T-cell (primary cell): ENCODE results near the gene HSPA4. TPM values are rescaled to one million over a fixed set of nuclear protein-coding genes. Genes with fewer than 3 reads are reported as not detected.

Experiments
- ATAC-seq, 4 experiments: fragments of 200-7000 bp in 3 of 4; fragments of 150-1000 bp in 1 of 4; cut with Tn5 transposase; replicated peaks in 1 of 4; 1 replicate in 3 of 4; 2 replicates in 1 of 4; pipeline ENCODE4 v1.10.0; 2021; ENCODE audit warnings: moderate library complexity in 3 of 4, mild to moderate bottlenecking in 2 of 4, moderate number of reproducible peaks in 1 of 4
- CTCF ChIA-PET, 2 donors: fragments of 300-600 bp; sonication (Branson Sonifier 250); formaldehyde crosslinking; loops; one replicate each; lab custom pipeline; 2022; ENCODE audit warnings: antibody characterized with exemption in 2 of 2; lab: Charles Lee
- POLR2A ChIA-PET, 2 donors: fragments of 300-600 bp; sonication (Branson Sonifier 250); formaldehyde crosslinking; loops; one replicate each; lab custom pipeline; 2022; ENCODE audit warnings: antibody characterized with exemption in 2 of 2; lab: Charles Lee
- DNase-seq, 35 experiments: peaks; one replicate each; pipeline versions ENCODE4 v3.0.0 to v3.0.0-alpha.2; 2013 to 2023
- H3K27ac ChIP-seq: one replicate; pipeline ENCODE4 v1.5.1; 2013; ENCODE audit warnings: low read length
- H3K27me3 ChIP-seq, 2 experiments: replicated peaks in 1 of 2; 1 replicate in 1 of 2; 2 replicates in 1 of 2; pipeline versions ENCODE4 v1.6.1 to v1.7.0; 2013; ENCODE audit warnings: low read length in 1 of 2, mixed read lengths in 1 of 2; ENCODE audit not compliant: control insufficient read depth in 2 of 2, insufficient read depth in 2 of 2; ENCODE audit errors: extremely low read depth in 1 of 2
- H3K36me3 ChIP-seq, 2 donors: 1 replicate in 1 of 2; 2 replicates in 1 of 2; pipeline versions ENCODE4 v1.6.1 to v1.7.0; 2013; ENCODE audit warnings: low read length in 1 of 2; ENCODE audit not compliant: control insufficient read depth in 2 of 2, insufficient read depth in 1 of 2; ENCODE audit errors: extremely low read depth in 1 of 2
- H3K4me1 ChIP-seq, 2 experiments: 1 replicate in 1 of 2; 2 replicates in 1 of 2; pipeline versions ENCODE4 v1.6.1 to v1.7.0; 2013; ENCODE audit warnings: low read length in 2 of 2, mixed read lengths in 1 of 2; ENCODE audit not compliant: insufficient read depth in 2 of 2, control insufficient read depth in 1 of 2; ENCODE audit errors: extremely low read depth in 1 of 2
- H3K4me3 ChIP-seq, 2 donors: 1 replicate in 1 of 2; 2 replicates in 1 of 2; pipeline versions ENCODE4 v1.5.1 to v1.7.0; 2013; ENCODE audit warnings: mild to moderate bottlenecking in 2 of 2, low read length in 1 of 2, moderate library complexity in 1 of 2; ENCODE audit not compliant: control insufficient read depth in 1 of 2; ENCODE audit errors: extremely low read depth in 1 of 2
- H3K9me3 ChIP-seq: 2 replicates; pipeline ENCODE4 v1.7.0; 2013
- H3K27ac Mint-ChIP-seq, 2 donors: one replicate each; pipeline ENCODE4 v1.8.0; 2020 to 2021; ENCODE audit warnings: mild to moderate bottlenecking in 2 of 2, mixed read lengths in 2 of 2
- H3K27me3 Mint-ChIP-seq, 2 donors: one replicate each; pipeline ENCODE4 v1.8.0; 2021 to 2022; ENCODE audit warnings: mixed read lengths in 2 of 2
- H3K36me3 Mint-ChIP-seq: one replicate; pipeline ENCODE4 v1.8.0; 2021; ENCODE audit warnings: mixed read lengths
- H3K4me1 Mint-ChIP-seq, 3 donors: one replicate each; pipeline ENCODE4 v1.8.0; 2020 to 2022; ENCODE audit warnings: mixed read lengths in 3 of 3, mild to moderate bottlenecking in 1 of 3
- H3K4me3 Mint-ChIP-seq, 3 donors: one replicate each; pipeline ENCODE4 v1.8.0; 2020 to 2022; ENCODE audit warnings: mild to moderate bottlenecking in 3 of 3, mixed read lengths in 3 of 3, moderate library complexity in 3 of 3
- H3K9me3 Mint-ChIP-seq, 3 donors: one replicate each; pipeline ENCODE4 v1.8.0; 2020 to 2022; ENCODE audit warnings: mixed read lengths in 3 of 3
- WGBS: methylation state at CpG from one replicate; pipeline ENCODE4 v1.1.5; 2013; ENCODE audit warnings: missing lambda C conversion rate; ENCODE audit not compliant: insufficient coverage; 5-methylcytosine and 5-hydroxymethylcytosine counted together
- total RNA-seq, 35 experiments: library from RNA in 6 of 35; stranded (reverse) in 6 of 35; fragments of 120-200 nt in 1 of 35; gene quantifications; one replicate each; pipeline versions ENCODE4 v1.2.1 to v1.2.4 and lab custom pipeline; 2013 to 2026

The HSPA4 gene
- total RNA-seq, 5 donors from 2014 or later (not counting 1 experiment from before 2014, with no cell fraction given), result 47.0 to 55.3 (median 48.1) TPM

DNA sequence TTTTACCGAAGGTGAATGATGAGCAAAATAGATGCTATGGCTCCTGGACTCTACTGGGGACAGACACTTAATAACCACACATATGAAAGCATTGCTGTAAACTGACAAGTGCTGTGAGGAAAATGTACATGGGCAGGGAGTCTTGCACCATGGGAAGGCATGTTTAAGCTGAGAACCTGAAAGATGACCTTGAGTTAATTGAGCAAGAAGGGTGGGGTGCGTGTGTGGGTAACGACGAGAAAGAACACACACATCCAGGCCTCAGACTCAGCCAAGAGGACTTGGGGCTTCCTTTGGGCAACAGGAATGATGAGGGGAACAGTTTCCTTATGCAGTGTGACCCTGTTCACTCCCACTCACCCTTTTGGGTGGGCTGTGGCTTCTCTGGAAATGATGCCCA lies 73.1 kb downstream of the HSPA4 start:
- Histone ChIP-seq H3K36me3 (no peaks in the 10 kb centered on the region), H3K4me1 (no peaks in the 10 kb centered on the region), H3K27me3 (peaks cover 0 to 11% of the 10 kb centered on the region in 2 experiments), H3K27ac (no peak overlapping the region), H3K4me3 (no peak overlapping the region), H3K9me3 (no peaks in the 10 kb centered on the region)
- ChIA-PET CTCF (no interaction called here), POLR2A (no interaction called here)
- ATAC-seq (no peak), DNase-seq (no peak)
- Mint-ChIP-seq H3K9me3 (no peaks in the 10 kb centered on the region), H3K36me3 (no peaks in the 10 kb centered on the region), H3K4me1 (peaks cover 0 to 8% (median 0%) of the 10 kb centered on the region in 3 donors), H3K4me3 (no peak overlapping the region), H3K27me3 (peaks cover 4 to 6% of the 10 kb centered on the region in 2 donors), H3K27ac (no peak overlapping the region)
- no CpG with 5 or more reads among the region's 4 CpGs for WGBS

DNA sequence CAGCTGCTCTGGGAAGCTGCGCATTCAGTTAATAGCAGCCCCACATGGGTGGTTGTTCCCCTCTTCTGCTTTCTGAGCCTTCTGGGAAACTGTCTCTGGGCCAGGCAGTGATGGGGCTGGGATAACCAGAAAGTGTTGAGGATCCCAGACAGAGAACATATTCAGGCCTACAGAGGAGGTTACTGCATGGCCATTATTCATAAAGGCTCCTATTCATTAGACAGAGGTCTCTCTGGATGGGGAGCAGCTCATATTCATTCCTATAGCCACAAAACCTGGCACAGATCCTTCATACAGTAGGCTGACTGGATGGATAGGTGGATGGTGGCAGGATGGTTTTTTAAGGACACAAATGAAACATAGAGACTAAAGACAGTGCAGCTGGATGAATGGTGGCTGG lies 76.3 kb downstream of the HSPA4 start:
- no peaks in the 10 kb centered on the region for H3K4me1 ChIP-seq
- Mint-ChIP-seq H3K4me3 (no peak overlapping the region), H3K36me3 (no peaks in the 10 kb centered on the region), H3K9me3 (no peaks in the 10 kb centered on the region), H3K27me3 (peaks cover 4 to 6% of the 10 kb centered on the region in 2 donors), H3K4me1 (peaks cover 0 to 2% (median 0%) of the 10 kb centered on the region in 3 donors), H3K27ac (no peak overlapping the region)
- no peaks in the 10 kb centered on the region for H3K36me3 ChIP-seq
- H3K27me3 ChIP-seq, result peaks cover 0 to 8% of the 10 kb centered on the region in 2 experiments
- DNase-seq (no peak), ATAC-seq (no peak)
- H3K4me3 ChIP-seq, result no peak overlapping the region
- WGBS, result 100% methylated on average over 1 of the region's 1 CpG
- POLR2A ChIA-PET, result no interaction called here
- H3K27ac ChIP-seq, result no peak overlapping the region
- CTCF ChIA-PET, result interaction anchor here in 1 of 2 donors (0.6 to 0.9 kb wide), 2 partner anchors 17 to 159 kb away, joined by 3 read pairs; no protein-coding TSS in a partner anchor
- H3K9me3 ChIP-seq, result no peaks in the 10 kb centered on the region

DNA sequence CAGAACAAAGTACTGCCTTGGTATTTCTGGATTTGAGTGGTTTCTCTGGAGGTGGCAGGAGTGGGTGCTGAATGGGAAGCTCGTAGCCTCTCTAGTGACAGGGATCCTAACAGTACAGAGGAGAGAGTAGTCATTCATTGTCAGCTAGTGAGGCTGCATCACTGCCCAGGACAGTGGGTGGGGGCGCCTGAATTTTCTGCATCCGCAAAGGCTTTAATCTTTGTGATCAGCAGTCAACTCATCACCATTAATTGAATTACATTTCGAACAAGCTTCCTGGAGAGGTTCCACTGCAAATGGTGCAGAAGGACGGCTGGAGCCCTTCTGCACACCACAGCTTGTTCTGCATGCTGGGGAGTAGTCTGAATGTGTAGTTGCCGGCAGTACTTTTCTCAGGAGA lies 77.5 kb downstream of the HSPA4 start:
- ATAC-seq, result no peak
- Histone ChIP-seq H3K27ac (no peak overlapping the region), H3K27me3 (peaks cover 0 to 8% of the 10 kb centered on the region in 2 experiments), H3K4me3 (no peak overlapping the region), H3K4me1 (no peaks in the 10 kb centered on the region), H3K36me3 (no peaks in the 10 kb centered on the region), H3K9me3 (no peaks in the 10 kb centered on the region)
- ChIA-PET POLR2A (no interaction called here), CTCF (no interaction called here)
- no peaks in the 10 kb centered on the region for H3K36me3 Mint-ChIP-seq
- no CpG with 5 or more reads among the region's 6 CpGs for WGBS
- no peak overlapping the region for H3K4me3 Mint-ChIP-seq
- no peak for DNase-seq
- no peaks in the 10 kb centered on the region for H3K9me3 Mint-ChIP-seq
- peaks cover 0 to 2% (median 0%) of the 10 kb centered on the region in 3 donors for H3K4me1 Mint-ChIP-seq
- no peak overlapping the region for H3K27ac Mint-ChIP-seq
- H3K27me3 Mint-ChIP-seq, result peaks cover 4 to 6% of the 10 kb centered on the region in 2 donors

DNA sequence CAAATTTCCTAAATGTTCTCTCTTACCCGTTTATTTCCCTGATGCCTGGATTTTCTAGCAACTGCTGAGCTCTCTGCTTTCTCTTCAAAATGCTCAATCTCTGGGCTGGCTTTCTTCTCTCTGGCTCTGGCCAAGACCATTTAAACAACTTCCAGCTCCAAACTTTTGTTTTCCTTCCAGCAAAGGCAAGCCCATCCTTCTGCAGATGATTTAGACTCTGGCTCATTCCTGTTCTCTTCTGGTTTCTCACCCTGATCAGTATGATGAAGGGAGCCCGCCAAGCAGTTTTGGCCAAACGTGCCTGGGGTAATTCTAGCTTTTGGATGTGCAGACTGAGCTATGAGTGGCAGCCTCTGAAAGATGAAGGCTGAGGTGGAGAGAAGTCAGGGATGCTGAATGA lies 78.1 kb downstream of the HSPA4 start:
- 75% methylated on average over 3 of the region's 3 CpGs for WGBS
- no peak for ATAC-seq
- Mint-ChIP-seq H3K27me3 (peaks cover 4 to 6% of the 10 kb centered on the region in 2 donors), H3K36me3 (no peaks in the 10 kb centered on the region), H3K4me1 (peaks cover 0 to 2% (median 0%) of the 10 kb centered on the region in 3 donors), H3K4me3 (no peak overlapping the region), H3K27ac (no peak overlapping the region), H3K9me3 (peaks cover 0 to 3% (median 0%) of the 10 kb centered on the region in 3 donors)
- POLR2A ChIA-PET, result no interaction called here
- Histone ChIP-seq H3K27me3 (peaks cover 0 to 8% of the 10 kb centered on the region in 2 experiments), H3K27ac (no peak overlapping the region), H3K36me3 (no peaks in the 10 kb centered on the region), H3K9me3 (no peaks in the 10 kb centered on the region), H3K4me1 (no peaks in the 10 kb centered on the region), H3K4me3 (no peak overlapping the region)
- DNase-seq, result no peak
- CTCF ChIA-PET, result no interaction called here

DNA sequence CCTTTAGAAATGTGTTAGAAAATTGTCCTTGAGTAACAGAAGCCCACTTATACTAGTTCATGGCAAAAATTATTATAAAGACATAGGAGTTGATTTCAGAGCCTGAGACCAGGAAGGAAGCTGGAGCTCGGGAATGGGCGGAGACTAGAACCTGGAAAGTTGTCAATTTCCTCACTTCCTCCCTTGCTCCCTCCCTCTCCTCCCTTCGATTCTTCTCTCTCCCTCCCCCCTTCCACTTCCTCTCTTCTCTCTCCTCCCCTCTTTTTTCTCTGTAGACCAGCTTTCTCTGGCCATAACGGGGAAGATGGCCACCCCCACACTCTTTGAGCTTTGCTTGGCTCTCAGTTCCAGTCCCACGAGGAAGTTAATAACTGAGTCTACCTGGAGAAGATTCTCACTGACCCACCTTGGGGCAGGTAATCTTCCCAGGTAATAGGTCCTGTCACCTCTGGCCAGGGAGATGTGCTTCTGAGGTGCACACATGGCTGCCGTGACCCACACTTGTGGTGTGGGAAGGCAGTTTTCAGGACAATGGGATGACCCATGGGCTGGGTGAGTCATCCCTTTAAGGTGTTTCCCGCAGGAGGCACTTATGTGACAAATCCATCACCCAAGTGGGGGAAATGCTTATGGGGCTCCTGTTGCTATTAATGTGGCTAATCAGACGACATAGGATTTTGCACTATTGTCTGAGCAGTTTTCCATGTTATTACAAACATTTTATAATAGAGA lies 78.7 kb downstream of the HSPA4 start:
- H3K27ac ChIP-seq, result no peak overlapping the region
- no peak overlapping the region for H3K27ac Mint-ChIP-seq
- H3K9me3 ChIP-seq, result no peaks in the 10 kb centered on the region
- no peak overlapping the region for H3K4me3 ChIP-seq
- no peak for ATAC-seq
- H3K4me1 Mint-ChIP-seq, result peaks cover 0 to 2% (median 0%) of the 10 kb centered on the region in 3 donors
- ChIA-PET POLR2A (no interaction called here), CTCF (no interaction called here)
- no peak for DNase-seq
- no peaks in the 10 kb centered on the region for H3K36me3 ChIP-seq
- H3K27me3 Mint-ChIP-seq, result peaks cover 4 to 6% of the 10 kb centered on the region in 2 donors
- no peaks in the 10 kb centered on the region for H3K36me3 Mint-ChIP-seq
- 33% methylated on average over 1 of the region's 8 CpGs for WGBS
- H3K9me3 Mint-ChIP-seq, result peaks cover 0 to 3% (median 0%) of the 10 kb centered on the region in 3 donors
- H3K4me3 Mint-ChIP-seq, result no peak overlapping the region
- H3K27me3 ChIP-seq, result peaks cover 0 to 8% of the 10 kb centered on the region in 2 experiments
- no peaks in the 10 kb centered on the region for H3K4me1 ChIP-seq

DNA sequence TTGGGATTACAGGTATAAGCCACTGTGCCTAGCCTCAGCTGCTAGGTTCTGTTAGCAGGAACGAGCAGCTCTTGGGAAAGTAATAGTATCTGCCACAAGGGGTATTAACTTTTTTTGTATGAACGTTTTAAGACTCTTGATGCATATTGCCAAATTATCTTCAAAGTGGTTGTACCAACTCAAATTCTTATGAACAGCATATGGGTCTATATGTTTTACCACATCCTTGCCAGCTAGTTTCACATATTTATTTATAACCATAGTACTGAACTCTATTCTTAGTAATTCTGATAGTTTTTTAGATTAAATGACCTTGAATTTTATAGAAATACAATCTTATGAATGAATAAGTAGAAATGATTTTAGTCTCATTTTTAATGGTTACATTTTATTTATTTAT lies 80.9 kb downstream of the HSPA4 start:
- CTCF ChIA-PET, result no interaction called here
- POLR2A ChIA-PET, result no interaction called here

More for the DNA sequence above, 80.9 kb downstream of the HSPA4 start:
- Mint-ChIP-seq H3K9me3 (peaks cover 0 to 7% (median 3%) of the 10 kb centered on the region in 3 donors), H3K4me1 (peaks cover 0 to 2% (median 0%) of the 10 kb centered on the region in 3 donors), H3K36me3 (no peaks in the 10 kb centered on the region), H3K27ac (no peak overlapping the region), H3K4me3 (no peak overlapping the region), H3K27me3 (peaks cover 0 to 2% of the 10 kb centered on the region in 2 donors)
- H3K27ac ChIP-seq, result no peak overlapping the region
- DNase-seq, result no peak
- no peak overlapping the region for H3K4me3 ChIP-seq
- no peaks in the 10 kb centered on the region for H3K36me3 ChIP-seq
- no CpG with 5 or more reads among the region's 2 CpGs for WGBS
- H3K4me1 ChIP-seq, result no peaks in the 10 kb centered on the region
- ATAC-seq, result no peak
- no peaks in the 10 kb centered on the region for H3K9me3 ChIP-seq
- peaks cover 0 to 3% of the 10 kb centered on the region in 2 experiments for H3K27me3 ChIP-seq
